ENCODE data around the gene LPAR2. TPM values are rescaled to one million over a fixed set of nuclear protein-coding genes. Genes with fewer than 3 reads are reported as not detected.

Gene LPAR2
- total and polyA plus RNA-seq, 10 of the 15 experiments (the other 5 are each of a cell fraction or from before 2014, with no cell fraction given): 0.98 to 23.8 (median 10.2) TPM

DNA sequence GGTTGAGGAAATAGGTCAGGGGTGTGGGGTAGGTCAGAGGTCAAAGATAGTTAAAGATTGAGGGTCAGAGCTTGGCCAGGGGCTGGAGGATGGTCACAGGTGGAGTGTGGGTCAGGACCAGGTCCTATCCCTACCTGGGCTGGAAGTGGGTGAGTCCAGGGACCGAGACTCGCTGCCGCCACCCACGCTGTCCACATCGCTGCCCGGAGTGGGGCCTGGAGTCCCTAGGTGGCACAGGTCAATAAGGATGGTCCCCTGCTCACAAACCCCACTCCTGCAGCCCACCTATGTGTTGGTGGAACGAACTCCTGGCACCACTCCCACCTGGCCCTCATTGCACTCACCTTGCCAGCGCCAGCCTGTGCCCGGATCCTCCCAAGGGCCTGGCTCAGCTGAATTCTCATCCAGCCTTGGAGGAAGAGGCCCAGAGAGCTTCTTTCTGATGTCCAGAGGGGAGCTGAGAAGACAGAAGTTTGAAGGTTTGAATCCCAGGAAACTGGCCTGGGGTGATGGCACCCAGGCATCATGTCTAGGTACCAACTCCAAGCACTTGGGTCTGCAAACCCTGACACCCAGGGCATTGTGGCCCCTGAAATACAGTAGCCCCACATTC, 8.7 kb upstream of the LPAR2 start:
- no peak overlapping the region for H3K4me3 ChIP-seq
- no peak overlapping the region for H3K27ac ChIP-seq (ENCODE audit: control insufficient read depth, insufficient read depth)
- H3K9me3 ChIP-seq (replicated peaks; ENCODE audit: control insufficient read depth, insufficient read depth, low read length): no peaks in the 10 kb centered on the region
- ChIA-PET CTCF (no interaction called here), RAD21 (ENCODE audit: unreplicated experiment) (no interaction called here), POLR2A (interaction anchor here (0.6 to 1.2 kb wide), 2 partner anchors 19 to 58 kb away, joined by 3 read pairs; no protein-coding TSS in a partner anchor), SMC1A (ENCODE audit: uncharacterized antibody, unreplicated experiment) (no interaction called here)
- ATAC-seq (no peak), DNase-seq (ENCODE audit: low read depth, low spot score) (no peak), FAIRE-seq (no peak)
- BruUV-seq (replicated peaks): no TSS peak
- in situ Hi-C loops (cut with MboI): no loop called here
- no peaks in the 10 kb centered on the region; the same call in 1 of the 2 replicates for H4K20me1 ChIP-seq (ENCODE audit: control insufficient read depth, insufficient read depth)
- peaks cover 30 to 33% of the 10 kb centered on the region in 2 experiments for H3K36me3 ChIP-seq (ENCODE audit: control insufficient read depth in 2 of 2, insufficient read depth in 2 of 2, low read length in 1 of 2)
- no peak overlapping the region for H3K4me2 ChIP-seq (ENCODE audit: control insufficient read depth, insufficient read depth)
- H3K4me1 ChIP-seq (ENCODE audit: control insufficient read depth, insufficient read depth, low read length): no peaks in the 10 kb centered on the region; the same call in 1 of the 2 replicates
- peaks cover 2% of the 10 kb centered on the region for H3K79me2 ChIP-seq (ENCODE audit: control insufficient read depth, insufficient read depth, low read length)
- no peak overlapping the region for H3K9ac ChIP-seq (ENCODE audit: control insufficient read depth, insufficient read depth, low read length)
- TF ChIP-seq, protein P1, sequence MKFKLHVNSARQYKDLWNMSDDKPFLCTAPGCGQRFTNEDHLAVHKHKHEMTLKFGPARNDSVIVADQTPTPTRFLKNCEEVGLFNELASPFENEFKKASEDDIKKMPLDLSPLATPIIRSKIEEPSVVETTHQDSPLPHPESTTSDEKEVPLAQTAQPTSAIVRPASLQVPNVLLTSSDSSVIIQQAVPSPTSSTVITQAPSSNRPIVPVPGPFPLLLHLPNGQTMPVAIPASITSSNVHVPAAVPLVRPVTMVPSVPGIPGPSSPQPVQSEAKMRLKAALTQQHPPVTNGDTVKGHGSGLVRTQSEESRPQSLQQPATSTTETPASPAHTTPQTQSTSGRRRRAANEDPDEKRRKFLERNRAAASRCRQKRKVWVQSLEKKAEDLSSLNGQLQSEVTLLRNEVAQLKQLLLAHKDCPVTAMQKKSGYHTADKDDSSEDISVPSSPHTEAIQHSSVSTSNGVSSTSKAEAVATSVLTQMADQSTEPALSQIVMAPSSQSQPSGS (IDR thresholded peaks at IDR 0.05; ENCODE audit: low read length): no peak
- TF ChIP-seq, protein P2, sequence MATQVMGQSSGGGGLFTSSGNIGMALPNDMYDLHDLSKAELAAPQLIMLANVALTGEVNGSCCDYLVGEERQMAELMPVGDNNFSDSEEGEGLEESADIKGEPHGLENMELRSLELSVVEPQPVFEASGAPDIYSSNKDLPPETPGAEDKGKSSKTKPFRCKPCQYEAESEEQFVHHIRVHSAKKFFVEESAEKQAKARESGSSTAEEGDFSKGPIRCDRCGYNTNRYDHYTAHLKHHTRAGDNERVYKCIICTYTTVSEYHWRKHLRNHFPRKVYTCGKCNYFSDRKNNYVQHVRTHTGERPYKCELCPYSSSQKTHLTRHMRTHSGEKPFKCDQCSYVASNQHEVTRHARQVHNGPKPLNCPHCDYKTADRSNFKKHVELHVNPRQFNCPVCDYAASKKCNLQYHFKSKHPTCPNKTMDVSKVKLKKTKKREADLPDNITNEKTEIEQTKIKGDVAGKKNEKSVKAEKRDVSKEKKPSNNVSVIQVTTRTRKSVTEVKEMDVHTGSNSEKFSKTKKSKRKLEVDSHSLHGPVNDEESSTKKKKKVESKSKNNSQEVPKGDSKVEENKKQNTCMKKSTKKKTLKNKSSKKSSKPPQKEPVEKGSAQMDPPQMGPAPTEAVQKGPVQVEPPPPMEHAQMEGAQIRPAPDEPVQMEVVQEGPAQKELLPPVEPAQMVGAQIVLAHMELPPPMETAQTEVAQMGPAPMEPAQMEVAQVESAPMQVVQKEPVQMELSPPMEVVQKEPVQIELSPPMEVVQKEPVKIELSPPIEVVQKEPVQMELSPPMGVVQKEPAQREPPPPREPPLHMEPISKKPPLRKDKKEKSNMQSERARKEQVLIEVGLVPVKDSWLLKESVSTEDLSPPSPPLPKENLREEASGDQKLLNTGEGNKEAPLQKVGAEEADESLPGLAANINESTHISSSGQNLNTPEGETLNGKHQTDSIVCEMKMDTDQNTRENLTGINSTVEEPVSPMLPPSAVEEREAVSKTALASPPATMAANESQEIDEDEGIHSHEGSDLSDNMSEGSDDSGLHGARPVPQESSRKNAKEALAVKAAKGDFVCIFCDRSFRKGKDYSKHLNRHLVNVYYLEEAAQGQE (IDR thresholded peaks at IDR 0.05; ENCODE audit: low read depth, low read length): no peak
- TF ChIP-seq, protein P3, sequence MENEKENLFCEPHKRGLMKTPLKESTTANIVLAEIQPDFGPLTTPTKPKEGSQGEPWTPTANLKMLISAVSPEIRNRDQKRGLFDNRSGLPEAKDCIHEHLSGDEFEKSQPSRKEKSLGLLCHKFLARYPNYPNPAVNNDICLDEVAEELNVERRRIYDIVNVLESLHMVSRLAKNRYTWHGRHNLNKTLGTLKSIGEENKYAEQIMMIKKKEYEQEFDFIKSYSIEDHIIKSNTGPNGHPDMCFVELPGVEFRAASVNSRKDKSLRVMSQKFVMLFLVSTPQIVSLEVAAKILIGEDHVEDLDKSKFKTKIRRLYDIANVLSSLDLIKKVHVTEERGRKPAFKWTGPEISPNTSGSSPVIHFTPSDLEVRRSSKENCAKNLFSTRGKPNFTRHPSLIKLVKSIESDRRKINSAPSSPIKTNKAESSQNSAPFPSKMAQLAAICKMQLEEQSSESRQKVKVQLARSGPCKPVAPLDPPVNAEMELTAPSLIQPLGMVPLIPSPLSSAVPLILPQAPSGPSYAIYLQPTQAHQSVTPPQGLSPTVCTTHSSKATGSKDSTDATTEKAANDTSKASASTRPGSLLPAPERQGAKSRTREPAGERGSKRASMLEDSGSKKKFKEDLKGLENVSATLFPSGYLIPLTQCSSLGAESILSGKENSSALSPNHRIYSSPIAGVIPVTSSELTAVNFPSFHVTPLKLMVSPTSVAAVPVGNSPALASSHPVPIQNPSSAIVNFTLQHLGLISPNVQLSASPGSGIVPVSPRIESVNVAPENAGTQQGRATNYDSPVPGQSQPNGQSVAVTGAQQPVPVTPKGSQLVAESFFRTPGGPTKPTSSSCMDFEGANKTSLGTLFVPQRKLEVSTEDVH (IDR thresholded peaks at IDR 0.05; ENCODE audit: low read depth, partially characterized antibody): no peak
- no peak for TF ChIP-seq ZBED1 (IDR thresholded peaks at IDR 0.05; ENCODE audit: borderline replicate concordance)
- H2AFZ ChIP-seq (ENCODE audit: control insufficient read depth, low read depth, low read length): no peak overlapping the region
- 100% methylated on average over 8 of the region's 9 CpGs for WGBS (ENCODE audit: insufficient coverage, insufficient replicate concordance, low lambda C conversion rate, missing lambda C conversion rate)
- no peaks in the 10 kb centered on the region for H3K27me3 ChIP-seq (replicated peaks in 1 of 2; ENCODE audit: control insufficient read depth in 2 of 2, insufficient read depth in 2 of 2, low read length in 1 of 2)
- intact Hi-C loops (cut with micrococcal nuclease; ENCODE audit: unreplicated experiment): no loop called here

Data from GM12878 (cell line).